Fibroblast of skin of abdomen (primary cell): ENCODE results near the gene ZNF787.
"Not testable (repeated sequence)": the region's sequence is repeated elsewhere in the genome, so short reads cannot be mapped to it uniquely, and the experiment has no call there.

ENCODE experiments used
- DNase-seq: peaks from one replicate; pipeline ENCODE4 v3.0.0-alpha.2; 2013

ZNF787 gene

GRCh38 chr19:56104423-56104822 is 16.7 kb downstream of the ZNF787 start:
- no peak for DNase-seq

DNA sequence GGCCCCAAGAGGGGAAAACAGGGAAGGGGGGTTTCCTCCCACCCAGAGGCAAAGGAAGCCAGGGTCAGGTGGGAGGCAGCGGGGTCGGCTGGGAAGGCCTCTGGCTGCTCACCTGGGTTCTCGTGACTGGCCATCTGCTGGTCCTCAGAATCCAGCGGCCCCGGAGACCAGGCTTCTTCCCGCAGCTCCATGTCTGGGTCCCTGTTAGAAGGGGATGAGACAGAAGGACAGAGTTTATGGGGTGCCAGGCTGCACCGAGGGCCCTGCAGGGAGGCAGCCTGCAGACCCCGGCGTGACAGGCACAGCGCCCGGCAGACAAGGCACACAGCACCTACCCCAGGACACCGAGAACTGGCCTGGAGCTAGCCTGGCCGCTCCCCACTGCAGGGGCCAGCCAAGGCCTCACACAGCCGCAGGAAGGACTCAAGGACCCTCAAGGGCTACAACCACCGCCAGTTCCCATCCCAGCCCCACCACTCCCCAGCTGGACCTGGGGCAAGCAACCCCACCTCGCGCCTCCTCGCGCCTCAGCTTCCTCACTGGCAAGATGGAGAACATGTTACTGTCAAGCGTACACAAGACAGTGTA is 18.0 kb downstream of the ZNF787 start:
- no peak for DNase-seq

GRCh38 chr19:56101746-56102535 is 19.2 kb downstream of the ZNF787 start:
- DNase-seq, result no peak

- DNase-seq, result no peak
Observed at GRCh38 chr19:56101095-56101494, 20.0 kb downstream of the ZNF787 start.

- no peak for DNase-seq
Observed at GRCh38 chr19:56099638-56100539, 21.2 kb downstream of the ZNF787 start.

GRCh38 chr19:56098731-56099568 is 22.1 kb downstream of the ZNF787 start:
- DNase-seq, result no peak

DNA sequence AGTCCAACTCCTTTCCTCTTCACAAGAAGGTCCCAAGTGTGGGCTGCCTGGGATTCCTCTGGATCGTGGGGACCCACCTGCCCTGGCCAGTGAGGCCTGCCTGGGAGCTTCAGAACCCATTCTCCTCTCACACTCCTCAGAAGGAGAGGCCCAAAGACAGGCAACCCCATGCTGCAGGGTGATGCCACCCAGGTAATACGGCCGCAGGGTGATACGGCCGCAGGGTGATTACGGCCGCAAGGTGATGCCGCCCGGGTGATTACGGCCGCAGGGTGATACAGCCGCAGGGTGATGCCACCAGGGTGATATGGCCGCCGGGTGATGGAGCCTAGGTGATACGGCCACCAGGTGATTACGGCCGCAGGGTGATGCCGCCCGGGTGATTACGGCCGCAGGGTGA is 22.9 kb downstream of the ZNF787 start:
- not testable (repeated sequence) for DNase-seq

DNA sequence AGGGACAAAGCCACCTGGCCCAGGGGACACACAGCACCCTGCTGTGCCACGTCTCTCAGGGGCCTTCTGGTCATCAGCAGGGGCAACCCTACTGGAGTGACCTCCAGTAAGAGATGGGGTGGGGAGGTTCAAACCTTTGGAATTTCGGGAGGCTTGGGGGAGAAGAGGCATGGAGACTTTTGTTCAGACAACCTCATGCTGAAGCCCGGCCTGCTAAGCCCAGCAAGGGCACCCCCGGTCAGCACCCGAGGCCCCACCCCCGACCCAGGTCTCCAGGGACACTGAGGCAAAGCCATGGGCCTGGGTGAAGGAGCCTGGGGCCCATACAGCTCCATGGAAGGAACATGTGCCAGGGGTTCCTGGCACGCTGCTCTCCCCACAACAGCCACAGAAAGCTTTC is 23.3 kb downstream of the ZNF787 start:
- no peak for DNase-seq

- no peak for DNase-seq
Observed at GRCh38 chr19:56097306-56097705, 23.8 kb downstream of the ZNF787 start.

DNA sequence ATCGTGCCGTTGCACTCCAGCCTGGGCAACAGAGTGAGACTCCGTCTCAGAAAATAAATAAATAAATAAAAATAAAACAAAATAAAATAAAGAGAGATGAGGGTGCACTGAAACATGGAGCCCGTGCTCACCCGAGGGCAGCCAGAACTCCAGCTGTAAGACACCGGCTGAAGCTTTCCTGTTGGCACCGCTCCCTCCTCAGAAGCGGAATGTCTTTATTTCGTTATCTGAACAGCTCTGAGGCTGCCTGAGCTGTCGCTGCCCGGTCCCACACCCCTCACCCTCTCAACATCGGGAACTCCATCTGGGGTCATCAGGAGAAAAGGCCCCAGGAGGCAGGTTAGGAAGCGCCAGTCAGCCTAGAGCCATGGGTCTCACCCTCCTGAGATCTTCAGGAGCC is 24.4 kb downstream of the ZNF787 start:
- DNase-seq, result no peak

DNA sequence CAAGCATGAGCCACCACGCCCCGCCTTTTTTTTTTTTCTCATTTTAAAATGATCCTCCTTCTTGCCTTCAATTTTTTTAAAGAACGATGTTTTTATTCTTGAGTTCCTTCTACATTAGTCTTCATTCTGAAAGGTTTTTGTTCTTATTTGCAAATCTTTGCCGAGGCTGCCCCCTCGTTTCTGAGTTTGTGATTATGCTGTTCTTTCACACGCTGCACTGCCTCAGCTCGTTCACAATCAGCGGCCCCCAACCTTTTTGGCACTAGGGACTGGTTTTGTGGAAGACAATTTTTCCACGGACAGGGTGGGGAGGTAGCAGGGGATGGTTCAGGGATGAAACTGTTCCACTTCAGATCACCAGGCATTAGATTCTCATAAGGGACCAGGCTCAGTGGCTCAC is 26.6 kb downstream of the ZNF787 start:
- no peak for DNase-seq

DNA sequence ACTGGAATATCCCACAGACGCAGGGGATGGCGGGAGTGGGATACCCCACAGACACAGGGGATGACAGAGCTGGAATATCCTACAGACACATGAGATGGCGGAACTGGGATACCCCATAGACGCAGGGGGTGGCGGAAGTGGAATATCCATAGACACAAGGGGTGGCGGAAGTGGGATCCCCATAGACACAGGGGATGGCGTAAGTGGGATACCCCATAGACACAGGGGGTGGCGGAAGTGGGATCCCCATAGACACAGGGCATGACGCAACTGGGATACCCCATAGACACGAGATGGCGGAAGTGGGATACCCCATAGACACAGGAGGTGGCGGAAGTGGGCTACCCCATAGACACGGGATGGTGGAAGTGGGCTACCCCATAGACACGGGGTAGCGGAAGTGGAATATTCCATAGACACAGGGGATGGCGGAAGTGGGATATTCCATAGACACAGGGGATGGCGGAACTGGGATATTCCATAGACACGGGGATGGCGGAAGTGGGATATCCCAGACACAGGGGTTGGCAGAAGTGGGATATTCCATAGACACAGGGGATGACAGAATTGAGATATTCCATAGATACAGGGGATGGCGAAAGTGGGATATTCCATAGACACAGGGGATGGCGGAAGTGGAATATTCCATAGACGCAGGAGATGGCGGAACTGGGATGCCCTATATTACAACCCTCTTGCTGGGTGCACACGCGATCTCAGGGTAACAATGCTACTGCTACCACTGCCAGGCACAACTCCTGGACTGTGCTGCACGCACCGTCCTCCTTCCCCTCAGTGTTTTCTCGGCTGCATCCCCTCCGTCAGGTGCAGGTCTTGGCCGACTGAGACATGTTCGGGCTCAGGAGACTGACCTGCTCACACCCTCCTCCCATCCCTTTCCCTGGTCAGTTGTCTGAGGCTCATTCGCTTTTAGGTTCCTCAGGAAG is 28.1 kb downstream of the ZNF787 start:
- DNase-seq, result no peak

GRCh38 chr19:56091751-56092546 is 29.1 kb downstream of the ZNF787 start:
- no peak for DNase-seq

- DNase-seq, result no peak
Observed at GRCh38 chr19:56091066-56091490, 30.0 kb downstream of the ZNF787 start.

GRCh38 chr19:56089344-56089743 is 31.8 kb downstream of the ZNF787 start:
- no peak for DNase-seq

GRCh38 chr19:56088497-56089215 is 32.4 kb downstream of the ZNF787 start:
- DNase-seq, result no peak

DNA sequence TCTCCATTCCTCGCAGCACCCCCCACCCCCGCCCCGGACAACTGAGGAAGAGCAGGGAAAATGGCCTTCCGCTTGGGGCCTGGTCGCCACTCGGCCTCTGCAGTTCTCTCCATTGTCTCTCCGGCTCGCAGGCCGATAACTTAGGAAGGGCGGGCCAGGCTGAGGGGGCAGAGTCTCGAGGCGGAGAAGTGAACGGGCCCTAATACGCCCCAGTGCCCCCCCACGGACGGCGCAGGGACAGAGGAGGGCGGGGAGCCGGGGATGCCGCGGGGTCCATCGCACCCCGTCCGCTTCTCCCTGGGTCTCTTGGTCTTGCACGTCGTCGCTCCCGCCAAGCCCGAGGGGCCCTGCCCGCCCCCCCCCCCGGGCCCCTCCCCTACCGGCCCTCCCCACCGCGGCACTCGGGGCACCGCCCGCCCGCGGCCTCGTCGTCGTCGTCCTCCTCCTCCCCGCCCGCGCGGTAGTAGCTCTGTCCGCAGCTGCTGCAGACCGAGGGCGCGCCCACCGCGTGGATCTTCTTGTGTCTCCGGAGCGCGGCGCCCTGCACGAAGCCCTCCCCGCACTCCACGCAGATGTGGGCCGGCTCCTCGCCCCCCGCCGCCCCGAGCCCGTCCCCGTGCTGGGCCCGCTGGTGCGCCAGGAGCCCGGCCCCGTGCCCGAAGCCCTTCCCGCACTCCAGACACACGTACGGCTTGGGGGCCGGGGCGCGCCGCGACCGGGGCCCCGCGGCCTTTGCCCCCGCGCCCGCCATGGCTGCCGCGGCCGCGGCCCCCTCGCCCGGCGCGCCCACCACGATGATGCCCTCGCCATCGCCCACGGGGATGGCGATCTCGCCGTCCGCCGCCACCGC is 33.2 kb downstream of the ZNF787 start:
- no peak for DNase-seq

- DNase-seq, result no peak
Observed at GRCh38 chr19:56086671-56087430, 34.2 kb downstream of the ZNF787 start.
